HepG2 (cell line): ENCODE results near the gene TEX101. TPM values are rescaled to one million over a fixed set of nuclear protein-coding genes. Genes with fewer than 3 reads are reported as not detected.

Source experiments
- ATAC-seq: fragments of 200-7000 bp; cut with Tn5 transposase; 3 replicates; pipeline ENCODE4 v1.9.1; 2020; ENCODE audit warnings: mild to moderate bottlenecking, moderate library complexity
- BruUV-seq: library from RNA; stranded (reverse); fragments of 400-500 nt; replicated peaks from 2 replicates; lab custom pipeline; 2021; lab: Mats Ljungman, UMichigan
- CTCF ChIA-PET: fragments of 300-600 bp; formaldehyde crosslinking; extraction: SDS; loops from one replicate; lab custom pipeline; 2021; ENCODE audit warnings: low total read pairs, inconsistent platforms, low intra/inter-chr PET ratio; lab: Yijun Ruan, JAX
- POLR2A ChIA-PET: fragments of 350-600 bp; sonication (Branson Sonifier 250); formaldehyde crosslinking; loops from one replicate; lab custom pipeline; 2020; ENCODE audit warnings: antibody characterized with exemption, inconsistent platforms; lab: Yijun Ruan, JAX
- DNase-seq: peaks from one replicate; pipeline ENCODE4 v3.0.0-alpha.2; 2015; ENCODE audit warnings: low spot score
- FAIRE-seq: peaks from 3 replicates; lab custom pipeline; 2011; peaks lifted over from hg19 to GRCh38; lab: Jason Lieb, UNC
- H2AFZ ChIP-seq: one replicate; pipeline ENCODE4 v1.6.1; 2011; ENCODE audit warnings: low read length, inconsistent platforms
- H3K27ac ChIP-seq: fragments of 300-600 bp; 3 replicates; pipeline ENCODE4 v1.8.0; 2011; ENCODE audit warnings: mixed run types, mild to moderate bottlenecking, mixed read lengths, low read length, inconsistent platforms; ENCODE audit not compliant: insufficient read depth; ENCODE audit errors: extremely low read length
- H3K27me3 ChIP-seq, 2 experiments: fragments of 200-600 bp in 1 of 2; 2 replicates in 1 of 2; 3 replicates in 1 of 2; pipeline versions ENCODE4 v1.6.0 to v1.8.0; 2011; ENCODE audit warnings: low read length in 2 of 2, mild to moderate bottlenecking in 2 of 2, moderate library complexity in 2 of 2, inconsistent platforms in 1 of 2; ENCODE audit not compliant: insufficient read depth in 2 of 2, control insufficient read depth in 1 of 2
- H3K36me3 ChIP-seq, 2 experiments: fragments of 200-600 bp in 1 of 2; replicated peaks in 1 of 2; 2 replicates in 1 of 2; 3 replicates in 1 of 2; pipeline versions ENCODE4 v1.5.1 to v1.8.0; 2011; ENCODE audit warnings: low read length in 2 of 2, inconsistent platforms in 1 of 2; ENCODE audit not compliant: insufficient read depth in 2 of 2, control insufficient read depth in 1 of 2
- H3K4me1 ChIP-seq: 2 replicates; pipeline ENCODE4 v1.5.1; 2012; ENCODE audit warnings: low read length, inconsistent platforms; ENCODE audit not compliant: insufficient read depth
- H3K4me2 ChIP-seq: 2 replicates; pipeline ENCODE4 v1.6.0; 2011; ENCODE audit warnings: low read depth, low read length, inconsistent platforms
- H3K4me3 ChIP-seq, 3 experiments: fragments of 200-600 bp in 1 of 3; sonication (generic), shearing (Covaris generic) in 1 of 3; replicated peaks in 1 of 3; 2 replicates each; pipeline ENCODE4 v1.5.1; 2011 to 2016; ENCODE audit warnings: low read length in 3 of 3, inconsistent platforms in 2 of 3, low read depth in 2 of 3, mild to moderate bottlenecking in 2 of 3, control low read depth in 1 of 3, mixed read lengths in 1 of 3; ENCODE audit not compliant: insufficient read depth in 1 of 3
- H3K79me2 ChIP-seq: one replicate; pipeline ENCODE4 v1.6.1; 2011; ENCODE audit warnings: low read length, inconsistent platforms; ENCODE audit not compliant: insufficient read depth
- H3K9ac ChIP-seq: 2 replicates; pipeline ENCODE4 v1.6.0; 2011; ENCODE audit warnings: mild to moderate bottlenecking, low read depth, low read length, inconsistent platforms; ENCODE audit not compliant: insufficient read depth
- H3K9me3 ChIP-seq: 2 replicates; pipeline ENCODE4 v1.5.1; 2012; ENCODE audit warnings: mild to moderate bottlenecking, low read length
- H4K20me1 ChIP-seq: 2 replicates; pipeline ENCODE4 v1.6.0; 2011; ENCODE audit warnings: inconsistent platforms, mild to moderate bottlenecking, low read length, moderate library complexity; ENCODE audit not compliant: insufficient read depth
- FOXJ3 ChIP-seq: sonication (generic); formaldehyde crosslinking; IDR thresholded peaks from 2 replicates; pipeline ENCODE4 v1.4.0; 2020; ENCODE audit warnings: missing genetic modification reagents, mild to moderate bottlenecking, borderline replicate concordance
- KDM6A ChIP-seq: IDR thresholded peaks from 2 replicates; pipeline ENCODE4 v1.6.1; 2016; ENCODE audit warnings: low read depth
- RFXAP ChIP-seq: sonication (generic); formaldehyde crosslinking; IDR thresholded peaks from 2 replicates; pipeline ENCODE4 v1.4.0; 2020; ENCODE audit warnings: missing genetic modification reagents, borderline replicate concordance
- THAP11 ChIP-seq: IDR thresholded peaks from 2 replicates; pipeline ENCODE4 v1.6.1; 2016; ENCODE audit warnings: missing biosample characterization, missing genetic modification reagents
- ZBTB3 ChIP-seq: sonication (generic); formaldehyde crosslinking; IDR thresholded peaks from 2 replicates; pipeline ENCODE4 v1.4.0; 2020; ENCODE audit warnings: low read depth, mild to moderate bottlenecking, moderate library complexity, missing genetic modification reagents, borderline replicate concordance
- ZNF260 ChIP-seq: sonication (generic); formaldehyde crosslinking; IDR thresholded peaks from 2 replicates; pipeline ENCODE4 v1.4.0; 2020; ENCODE audit warnings: missing genetic modification reagents, low read depth, mild to moderate bottlenecking, borderline replicate concordance
- ZSCAN21 ChIP-seq: sonication (generic); formaldehyde crosslinking; IDR thresholded peaks from 2 replicates; pipeline ENCODE4 v1.8.0; 2022; ENCODE audit warnings: mild to moderate bottlenecking, missing genetic modification reagents, moderate library complexity, borderline replicate concordance
- ZZZ3 ChIP-seq: sonication (generic); formaldehyde crosslinking; IDR thresholded peaks from 2 replicates; pipeline ENCODE4 v1.4.0; 2020; ENCODE audit warnings: missing genetic modification reagents, mild to moderate bottlenecking, borderline replicate concordance
- WGBS: methylation state at CpG from one replicate; pipeline ENCODE4 v1.1.6; 2017; ENCODE audit warnings: low lambda C conversion rate; 5-methylcytosine and 5-hydroxymethylcytosine counted together
- in situ Hi-C: cut with HindIII; loops from 2 replicates; pipeline ENCODE4 v1.10.0; 2017; ENCODE audit warnings: low pct_unique_long_range_greater_than_20kb; ENCODE audit not compliant: extremely low pct_ligation_motif_present
- intact Hi-C: fragments of 100-400 bp; cut with micrococcal nuclease; formaldehyde crosslinking; loops from one replicate; pipeline ENCODE4 v1.10.0; 2022; ENCODE audit not compliant: unreplicated experiment
- polyA plus RNA-seq, 8 experiments: library from polyadenylated mRNA; depleted of rRNA in 3 of 8; stranded (reverse) in 7 of 8; unstranded in 1 of 8; fragments of >200 nt; fragmentation: Illumina TruSeq in 4 of 8; extraction: Trizol in 4 of 8; gene quantifications; 2 replicates each; pipeline versions ENCODE4 v1.2.1 to v1.2.3, GENCODE V29; 2011 to 2016; ENCODE audit warnings: low read depth in 4 of 8, missing spikeins in 1 of 8, mixed read lengths in 1 of 8; ENCODE audit not compliant: insufficient read depth in 1 of 8
- total RNA-seq, 5 experiments: library from RNA; depleted of rRNA; stranded (reverse); fragments of >200 nt; fragmentation: Illumina TruSeq; extraction: Trizol; gene quantifications; 2 replicates each; pipeline ENCODE4 v1.2.3, GENCODE V29; 2016; ENCODE audit warnings: low read depth in 1 of 5
- TF ChIP-seq, protein P1 (sequence below): sonication (generic); formaldehyde crosslinking; IDR thresholded peaks from 2 replicates; pipeline ENCODE4 v1.4.0; 2020; ENCODE audit warnings: missing genetic modification reagents, borderline replicate concordance
- TF ChIP-seq, protein P2 (sequence below): sonication (generic); formaldehyde crosslinking; conservative IDR thresholded peaks from 2 replicates; pipeline ENCODE4 v1.4.0; 2020; ENCODE audit warnings: missing genetic modification reagents
- TF ChIP-seq, protein P3 (sequence below): sonication (generic); formaldehyde crosslinking; IDR thresholded peaks from 2 replicates; pipeline ENCODE4 v1.5.0; 2020; ENCODE audit warnings: missing genetic modification reagents

The TEX101 gene
- total and polyA plus RNA-seq, 2 of the 13 experiments (the other 11 are each of a cell fraction or from before 2014, with no cell fraction given): not detected

DNA sequence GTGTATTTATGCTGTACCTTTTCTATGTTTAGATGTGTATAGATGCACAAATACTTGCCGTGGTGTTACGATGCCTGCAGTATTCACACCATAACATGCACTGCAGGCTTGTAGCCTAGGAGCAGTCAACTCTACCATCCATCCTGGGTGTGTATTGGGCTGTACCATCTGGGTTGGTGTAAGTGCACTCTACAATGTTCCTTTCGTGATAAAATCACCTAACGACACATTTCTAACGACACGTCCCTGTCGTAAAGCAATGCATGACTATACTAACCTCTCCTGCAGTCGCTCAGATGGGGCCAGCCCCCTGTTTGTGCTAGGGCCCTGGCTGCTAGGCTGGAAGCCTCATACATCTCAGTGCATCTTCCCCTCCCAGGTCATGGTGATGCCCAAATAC lies 42.8 kb upstream of the TEX101 start:
- ATAC-seq (no peak), FAIRE-seq (no peak), DNase-seq (no peak)
- Histone ChIP-seq H2AFZ (no peak overlapping the region), H3K27ac (no peak overlapping the region), H3K27me3 (peaks cover 0 to 13% of the 10 kb centered on the region in 2 experiments; a peak in 1 of 5 replicates), H3K79me2 (no peaks in the 10 kb centered on the region), H3K4me2 (no peak overlapping the region), H3K9me3 (no peaks in the 10 kb centered on the region), H3K4me1 (no peaks in the 10 kb centered on the region), H4K20me1 (no peaks in the 10 kb centered on the region), H3K36me3 (no peaks in the 10 kb centered on the region), H3K4me3 (no peak overlapping the region), H3K9ac (no peak overlapping the region)
- 79% methylated on average over 8 of the region's 8 CpGs for WGBS
- TF ChIP-seq FOXJ3 (CRISPR knock-in tag) (no peak), RFXAP (CRISPR knock-in tag) (no peak), KDM6A (CRISPR knock-in tag) (no peak)
- TF ChIP-seq, protein P1, sequence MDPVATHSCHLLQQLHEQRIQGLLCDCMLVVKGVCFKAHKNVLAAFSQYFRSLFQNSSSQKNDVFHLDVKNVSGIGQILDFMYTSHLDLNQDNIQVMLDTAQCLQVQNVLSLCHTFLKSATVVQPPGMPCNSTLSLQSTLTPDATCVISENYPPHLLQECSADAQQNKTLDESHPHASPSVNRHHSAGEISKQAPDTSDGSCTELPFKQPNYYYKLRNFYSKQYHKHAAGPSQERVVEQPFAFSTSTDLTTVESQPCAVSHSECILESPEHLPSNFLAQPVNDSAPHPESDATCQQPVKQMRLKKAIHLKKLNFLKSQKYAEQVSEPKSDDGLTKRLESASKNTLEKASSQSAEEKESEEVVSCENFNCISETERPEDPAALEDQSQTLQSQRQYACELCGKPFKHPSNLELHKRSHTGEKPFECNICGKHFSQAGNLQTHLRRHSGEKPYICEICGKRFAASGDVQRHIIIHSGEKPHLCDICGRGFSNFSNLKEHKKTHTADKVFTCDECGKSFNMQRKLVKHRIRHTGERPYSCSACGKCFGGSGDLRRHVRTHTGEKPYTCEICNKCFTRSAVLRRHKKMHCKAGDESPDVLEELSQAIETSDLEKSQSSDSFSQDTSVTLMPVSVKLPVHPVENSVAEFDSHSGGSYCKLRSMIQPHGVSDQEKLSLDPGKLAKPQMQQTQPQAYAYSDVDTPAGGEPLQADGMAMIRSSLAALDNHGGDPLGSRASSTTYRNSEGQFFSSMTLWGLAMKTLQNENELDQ (CRISPR knock-in tag): no peak
- ChIA-PET CTCF (no interaction called here), POLR2A (no interaction called here)
- intact Hi-C loops (no loop called here), in situ Hi-C loops (no loop called here)
- BruUV-seq: no TSS peak

DNA sequence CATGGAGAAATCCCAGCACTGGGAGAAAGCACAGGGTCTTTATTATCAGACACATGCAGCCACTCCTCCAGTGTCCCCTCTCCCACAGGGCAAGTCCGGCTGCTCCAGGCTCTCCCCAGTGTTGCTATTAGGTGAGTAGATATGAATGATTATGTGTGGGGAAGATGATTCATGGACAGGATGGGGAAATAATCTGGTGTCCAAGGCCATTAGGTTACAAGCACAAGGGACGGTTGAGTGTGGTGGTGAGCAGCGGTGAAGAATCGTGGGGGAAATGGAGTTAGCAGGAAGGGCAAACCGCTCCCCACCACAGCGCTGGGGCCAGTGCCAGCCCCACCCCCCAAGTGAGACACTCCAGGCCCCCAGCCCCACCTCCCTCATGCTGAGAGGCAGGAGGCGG lies 42.2 kb upstream of the TEX101 start:
- Histone ChIP-seq H3K27me3 (peaks cover 0 to 13% of the 10 kb centered on the region in 2 experiments; a peak in 1 of 5 replicates), H3K36me3 (no peaks in the 10 kb centered on the region), H3K9ac (no peak overlapping the region), H3K79me2 (no peaks in the 10 kb centered on the region), H3K27ac (no peak overlapping the region), H3K4me2 (no peak overlapping the region), H3K9me3 (no peaks in the 10 kb centered on the region), H3K4me3 (no peak overlapping the region), H3K4me1 (no peaks in the 10 kb centered on the region), H4K20me1 (no peaks in the 10 kb centered on the region), H2AFZ (no peak overlapping the region)
- ChIA-PET CTCF (no interaction called here), POLR2A (no interaction called here)
- FAIRE-seq (no peak), DNase-seq (no peak), ATAC-seq (no peak)
- 41% methylated on average over 6 of the region's 7 CpGs for WGBS
- intact Hi-C loops (no loop called here), in situ Hi-C loops (no loop called here)
- BruUV-seq: no TSS peak
- no peak for TF ChIP-seq ZSCAN21 (CRISPR knock-in tag)
- TF ChIP-seq, protein P2, sequence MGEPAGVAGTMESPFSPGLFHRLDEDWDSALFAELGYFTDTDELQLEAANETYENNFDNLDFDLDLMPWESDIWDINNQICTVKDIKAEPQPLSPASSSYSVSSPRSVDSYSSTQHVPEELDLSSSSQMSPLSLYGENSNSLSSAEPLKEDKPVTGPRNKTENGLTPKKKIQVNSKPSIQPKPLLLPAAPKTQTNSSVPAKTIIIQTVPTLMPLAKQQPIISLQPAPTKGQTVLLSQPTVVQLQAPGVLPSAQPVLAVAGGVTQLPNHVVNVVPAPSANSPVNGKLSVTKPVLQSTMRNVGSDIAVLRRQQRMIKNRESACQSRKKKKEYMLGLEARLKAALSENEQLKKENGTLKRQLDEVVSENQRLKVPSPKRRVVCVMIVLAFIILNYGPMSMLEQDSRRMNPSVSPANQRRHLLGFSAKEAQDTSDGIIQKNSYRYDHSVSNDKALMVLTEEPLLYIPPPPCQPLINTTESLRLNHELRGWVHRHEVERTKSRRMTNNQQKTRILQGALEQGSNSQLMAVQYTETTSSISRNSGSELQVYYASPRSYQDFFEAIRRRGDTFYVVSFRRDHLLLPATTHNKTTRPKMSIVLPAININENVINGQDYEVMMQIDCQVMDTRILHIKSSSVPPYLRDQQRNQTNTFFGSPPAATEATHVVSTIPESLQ: no peak
- no peak for TF ChIP-seq ZNF260 (CRISPR knock-in tag)
- TF ChIP-seq, protein P3, sequence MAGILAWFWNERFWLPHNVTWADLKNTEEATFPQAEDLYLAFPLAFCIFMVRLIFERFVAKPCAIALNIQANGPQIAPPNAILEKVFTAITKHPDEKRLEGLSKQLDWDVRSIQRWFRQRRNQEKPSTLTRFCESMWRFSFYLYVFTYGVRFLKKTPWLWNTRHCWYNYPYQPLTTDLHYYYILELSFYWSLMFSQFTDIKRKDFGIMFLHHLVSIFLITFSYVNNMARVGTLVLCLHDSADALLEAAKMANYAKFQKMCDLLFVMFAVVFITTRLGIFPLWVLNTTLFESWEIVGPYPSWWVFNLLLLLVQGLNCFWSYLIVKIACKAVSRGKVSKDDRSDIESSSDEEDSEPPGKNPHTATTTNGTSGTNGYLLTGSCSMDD (CRISPR knock-in tag): no peak
- no peak for TF ChIP-seq ZBTB3 (CRISPR knock-in tag)
- no peak for TF ChIP-seq THAP11
- no peak for TF ChIP-seq ZZZ3 (CRISPR knock-in tag)
